WI38 (cell line): ENCODE results near the gene THUMPD1.

Source experiments
- H3K4me3 ChIP-seq: 2 replicates; pipeline ENCODE4 v1.5.1; 2011; ENCODE audit warnings: low read depth, mild to moderate bottlenecking, control low read depth, low read length
- CTCF ChIP-seq: IDR thresholded peaks from 2 replicates; pipeline ENCODE4 v1.5.1; 2012; ENCODE audit warnings: low read depth, mild to moderate bottlenecking, control low read depth, low read length

Gene THUMPD1

GRCh38 chr16:20683812-20684211 lies 57.8 kb downstream of the THUMPD1 start:
- no peak for TF ChIP-seq CTCF

More at GRCh38 chr16:20683812-20684211, 57.8 kb downstream of the THUMPD1 start:
- H3K4me3 ChIP-seq = no peak overlapping the region
